B cell (primary cell): Measurements from ENCODE around the gene ERI3. TPM values are rescaled to one million over a fixed set of nuclear protein-coding genes. Genes with fewer than 3 reads are reported as not detected.

Source experiments
- ATAC-seq: fragments of 200-7000 bp; cut with Tn5 transposase; one replicate; pipeline ENCODE4 v1.10.0; 2021; ENCODE audit warnings: low read depth, mild to moderate bottlenecking, moderate number of reproducible peaks, moderate library complexity
- CTCF ChIA-PET: fragments of 350-600 bp; sonication (Branson Sonifier 250); formaldehyde crosslinking; loops from one replicate; lab custom pipeline; 2021; ENCODE audit warnings: antibody characterized with exemption, inconsistent platforms; lab: Charles Lee
- POLR2A ChIA-PET: fragments of 350-600 bp; sonication (Branson Sonifier 250); formaldehyde crosslinking; loops from one replicate; lab custom pipeline; 2021; ENCODE audit warnings: antibody characterized with exemption; lab: Charles Lee
- DNase-seq: peaks from one replicate; pipeline ENCODE4 v3.0.0; 2013
- H2AFZ ChIP-seq: 2 replicates; pipeline ENCODE4 v1.6.1; 2012; ENCODE audit warnings: mild to moderate bottlenecking, low read depth, low read length; ENCODE audit not compliant: insufficient read depth, poor library complexity, severe bottlenecking
- H3K27ac ChIP-seq, 2 donors: 1 replicate in 1 of 2; 2 replicates in 1 of 2; pipeline ENCODE4 v1.5.1; 2012 to 2013; ENCODE audit warnings: low read length in 2 of 2, mild to moderate bottlenecking in 2 of 2, moderate library complexity in 1 of 2
- H3K27me3 ChIP-seq, 4 experiments: fragments of 200-600 bp in 1 of 4; sonication (generic) in 1 of 4; replicated peaks in 1 of 4; 1 replicate in 2 of 4; 2 replicates in 2 of 4; pipeline versions ENCODE4 v1.6.1 to v1.7.0; 2013 to 2016; ENCODE audit warnings: low read length in 3 of 4, mild to moderate bottlenecking in 2 of 4, mixed read lengths in 1 of 4, moderate library complexity in 1 of 4; ENCODE audit not compliant: insufficient read depth in 4 of 4, control insufficient read depth in 3 of 4; ENCODE audit errors: control extremely low read depth in 1 of 4
- H3K36me3 ChIP-seq, 2 experiments: replicated peaks in 1 of 2; 1 replicate in 1 of 2; 2 replicates in 1 of 2; pipeline versions ENCODE4 v1.6.1 to v1.7.1; 2013; ENCODE audit warnings: low read length in 1 of 2; ENCODE audit not compliant: insufficient read depth in 2 of 2, control insufficient read depth in 1 of 2; ENCODE audit errors: control extremely low read depth in 1 of 2, extremely low read depth in 1 of 2
- H3K4me1 ChIP-seq, 2 donors: fragments of 200-600 bp in 1 of 2; sonication (generic) in 1 of 2; 1 replicate in 1 of 2; 2 replicates in 1 of 2; pipeline versions ENCODE4 v1.5.1 to v1.6.1; 2013 to 2017; ENCODE audit warnings: low read length in 2 of 2; ENCODE audit not compliant: control insufficient read depth in 2 of 2, insufficient read depth in 2 of 2
- H3K4me2 ChIP-seq: replicated peaks from 2 replicates; pipeline ENCODE3; 2012; ENCODE audit warnings: mild to moderate bottlenecking, low read depth, low read length; ENCODE audit not compliant: poor library complexity, severe bottlenecking
- H3K4me3 ChIP-seq, 5 experiments: fragments of 200-600 bp in 1 of 5; sonication (generic) in 1 of 5; 1 replicate in 3 of 5; 2 replicates in 2 of 5; pipeline versions ENCODE4 v1.5.1 to v1.7.0; 2011 to 2016; ENCODE audit warnings: low read length in 4 of 5, mild to moderate bottlenecking in 4 of 5, low read depth in 2 of 5, control low read depth in 1 of 5, moderate library complexity in 1 of 5; ENCODE audit not compliant: insufficient read depth in 1 of 5; ENCODE audit errors: control extremely low read depth in 1 of 5, extremely low read depth in 1 of 5
- H3K79me2 ChIP-seq: fragments of 200-600 bp; sonication (generic); one replicate; pipeline ENCODE4 v1.6.0; 2016; ENCODE audit warnings: low read length; ENCODE audit not compliant: control insufficient read depth, insufficient read depth
- H3K9ac ChIP-seq: fragments of 200-600 bp; sonication (generic); 2 replicates; pipeline ENCODE4 v1.6.1; 2017; ENCODE audit warnings: mild to moderate bottlenecking, low read length, moderate library complexity
- H3K9me3 ChIP-seq, 3 donors: one replicate each; pipeline versions ENCODE4 v1.6.1 to v1.7.1; 2013; ENCODE audit warnings: low read length in 2 of 3; ENCODE audit not compliant: control insufficient read depth in 2 of 3, insufficient read depth in 1 of 3; ENCODE audit errors: control extremely low read depth in 1 of 3
- H4K20me1 ChIP-seq: 2 replicates; pipeline ENCODE4 v1.6.0; 2012; ENCODE audit warnings: mild to moderate bottlenecking, low read length; ENCODE audit not compliant: insufficient read depth, control insufficient read depth, poor library complexity, severe bottlenecking
- H3K27ac Mint-ChIP-seq: one replicate; pipeline ENCODE4 v1.8.0; 2021; ENCODE audit warnings: mixed read lengths
- H3K27me3 Mint-ChIP-seq: one replicate; pipeline ENCODE4 v1.8.0; 2021; ENCODE audit warnings: mixed read lengths
- H3K4me1 Mint-ChIP-seq: one replicate; pipeline ENCODE4 v1.8.0; 2021; ENCODE audit warnings: mixed read lengths
- H3K4me3 Mint-ChIP-seq: one replicate; pipeline ENCODE4 v1.8.0; 2021; ENCODE audit warnings: mixed read lengths
- H3K9me3 Mint-ChIP-seq: one replicate; pipeline ENCODE4 v1.8.0; 2022; ENCODE audit warnings: mixed read lengths; ENCODE audit not compliant: insufficient read depth
- CTCF ChIP-seq: fragments of 200-600 bp; IDR thresholded peaks from one replicate; pipeline ENCODE4 v1.8.0; 2022; ENCODE audit warnings: antibody characterized with exemption, mild to moderate bottlenecking
- EZH2 ChIP-seq: IDR thresholded peaks from 2 replicates; pipeline ENCODE4 v1.6.1; 2012; ENCODE audit warnings: borderline replicate concordance, low read depth, mild to moderate bottlenecking, moderate library complexity, low read length; ENCODE audit not compliant: insufficient read depth, poor library complexity, severe bottlenecking
- WGBS: methylation state at CpG from one replicate; pipeline ENCODE4 v1.1.5; 2013; ENCODE audit warnings: missing lambda C conversion rate; ENCODE audit not compliant: insufficient coverage; 5-methylcytosine and 5-hydroxymethylcytosine counted together
- intact Hi-C: fragments of 100-400 bp; cut with micrococcal nuclease; formaldehyde crosslinking; loops from one replicate; pipeline ENCODE4 v1.10.0; 2022
- polyA plus RNA-seq: library from polyadenylated mRNA; depleted of rRNA; stranded (reverse); fragments of >200 nt; gene quantifications from 2 replicates; pipeline ENCODE4 v1.2.3, GENCODE V29; 2012
- total RNA-seq, 2 donors: library from RNA; stranded (reverse); fragments of 120-200 nt in 1 of 2; gene quantifications; 1 replicate in 1 of 2; 2 replicates in 1 of 2; pipeline versions ENCODE4 v1.2.3 to v1.2.4, GENCODE V29; 2013 to 2022

ERI3 gene
- total and polyA plus RNA-seq, 2 donors (not counting 1 experiment from before 2014, with no cell fraction given): 37.5 to 53.9 TPM

DNA sequence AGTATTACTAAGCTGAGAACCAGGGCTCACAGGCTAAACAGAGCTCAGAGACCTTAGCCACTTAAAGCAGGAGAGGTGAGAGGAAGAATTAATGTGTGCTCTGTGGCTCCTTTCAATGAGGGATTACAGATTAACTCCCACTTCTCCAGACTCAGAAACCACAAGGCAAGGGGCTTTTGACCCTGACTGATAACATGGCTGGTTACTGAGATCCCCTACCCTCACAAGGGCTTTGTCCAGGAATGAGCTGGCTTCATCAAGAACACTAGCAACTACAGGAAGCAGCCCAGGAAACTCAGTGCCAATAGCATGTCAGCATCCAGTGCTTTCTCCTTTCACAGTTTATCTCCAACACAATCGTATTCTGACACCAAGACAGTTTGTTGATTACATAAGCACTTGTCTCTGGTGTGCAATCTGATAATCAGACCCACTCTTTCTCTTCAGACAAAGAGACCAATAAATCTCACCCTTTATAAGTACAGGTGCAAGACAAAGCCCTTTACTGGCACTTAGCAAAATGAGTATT lies 38.8 kb downstream of the ERI3 start:
- 73% methylated on average over 1 of the region's 1 CpG for WGBS
- peaks cover 0 to 77% of the 10 kb centered on the region in 2 experiments for H3K36me3 ChIP-seq
- POLR2A ChIA-PET: no interaction called here

More for the DNA sequence above, 38.8 kb downstream of the ERI3 start:
- H3K4me1 Mint-ChIP-seq: peaks cover 9% of the 10 kb centered on the region
- peaks cover 6% of the 10 kb centered on the region for H4K20me1 ChIP-seq
- H3K27ac Mint-ChIP-seq: no peak overlapping the region
- no peak for DNase-seq
- ATAC-seq: no peak
- H3K79me2 ChIP-seq: peaks cover 2% of the 10 kb centered on the region
- no peaks in the 10 kb centered on the region for H3K9me3 Mint-ChIP-seq
- no peaks in the 10 kb centered on the region for H3K27me3 ChIP-seq
- H2AFZ ChIP-seq: no peak overlapping the region
- no peak overlapping the region for H3K27ac ChIP-seq
- no peaks in the 10 kb centered on the region for H3K9me3 ChIP-seq
- no peak overlapping the region for H3K4me3 ChIP-seq
- CTCF ChIA-PET: interaction anchor here (1.0 to 2.0 kb wide), 2 partner anchors 8 to 336 kb away, joined by 3 to 4 read pairs; no protein-coding TSS in a partner anchor
- H3K27me3 Mint-ChIP-seq: no peaks in the 10 kb centered on the region
- H3K4me1 ChIP-seq: peaks cover 3 to 9% of the 10 kb centered on the region in 2 donors
- intact Hi-C loops: loop anchor here (5.0 kb wide), 1 partner anchor 789 kb away; no protein-coding TSS in a partner anchor
- no peak overlapping the region for H3K4me3 Mint-ChIP-seq
- no peak overlapping the region for H3K9ac ChIP-seq
- no peak overlapping the region for H3K4me2 ChIP-seq
- TF ChIP-seq CTCF (no peak), EZH2 (no peak)
